Activated CD8-positive, alpha-beta memory T cell treated with anti-CD3 and anti-CD28 coated beads for 4 hours (primary cell): ENCODE results near the gene C19orf53.

ENCODE experiments used
- DNase-seq, 2 donors: peaks; one replicate each; pipeline ENCODE4 v3.0.0-alpha.2; 2020; ENCODE audit warnings: low read depth in 2 of 2

Gene C19orf53

GRCh38 chr19:13795595-13796300 lies 21.5 kb downstream of the C19orf53 start:
- no peak for DNase-seq

- DNase-seq, result no peak
Measured at GRCh38 chr19:13796301-13797057, 22.2 kb downstream of the C19orf53 start.

DNA sequence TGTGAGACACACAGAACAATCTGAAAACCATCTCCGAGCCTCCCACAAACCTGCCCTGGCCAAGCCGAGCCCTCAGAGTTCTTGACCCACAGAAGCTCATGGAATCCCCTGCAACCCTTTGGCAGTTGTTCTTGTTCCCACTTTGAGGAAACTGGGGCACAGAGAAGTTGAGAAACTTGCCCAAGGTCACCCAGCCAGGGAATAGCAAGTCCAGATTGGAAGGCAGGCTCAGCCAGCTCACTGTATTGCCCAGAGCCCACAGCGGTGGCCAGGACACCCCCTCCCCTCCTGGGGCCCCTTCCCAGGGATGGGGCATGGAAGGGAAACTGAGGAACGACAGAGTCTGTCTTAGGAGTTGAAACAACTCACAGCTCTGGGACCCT lies 22.8 kb downstream of the C19orf53 start:
- no peak for DNase-seq

DNA sequence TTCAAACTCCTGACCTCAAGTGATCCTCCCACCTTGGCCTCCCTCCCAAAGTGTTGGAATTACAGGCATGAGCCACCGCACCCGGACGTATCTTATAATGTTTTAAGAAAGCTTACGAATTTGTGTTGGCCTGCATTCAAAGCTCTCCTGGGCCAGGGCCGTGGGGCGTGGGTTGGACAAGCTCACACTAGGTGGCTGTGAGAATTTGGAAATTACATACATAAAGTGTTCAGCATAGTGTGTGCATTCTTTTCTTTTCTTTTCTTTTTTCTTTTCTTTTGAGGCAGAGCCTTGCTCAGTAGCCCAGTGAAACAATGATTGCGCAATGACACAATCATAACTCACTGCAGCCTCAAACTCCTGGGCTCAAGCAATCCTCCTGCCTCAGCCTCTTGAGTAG lies 23.6 kb downstream of the C19orf53 start:
- DNase-seq, result no peak

- DNase-seq, result no peak
Measured at GRCh38 chr19:13799669-13800068, 25.4 kb downstream of the C19orf53 start.

DNA sequence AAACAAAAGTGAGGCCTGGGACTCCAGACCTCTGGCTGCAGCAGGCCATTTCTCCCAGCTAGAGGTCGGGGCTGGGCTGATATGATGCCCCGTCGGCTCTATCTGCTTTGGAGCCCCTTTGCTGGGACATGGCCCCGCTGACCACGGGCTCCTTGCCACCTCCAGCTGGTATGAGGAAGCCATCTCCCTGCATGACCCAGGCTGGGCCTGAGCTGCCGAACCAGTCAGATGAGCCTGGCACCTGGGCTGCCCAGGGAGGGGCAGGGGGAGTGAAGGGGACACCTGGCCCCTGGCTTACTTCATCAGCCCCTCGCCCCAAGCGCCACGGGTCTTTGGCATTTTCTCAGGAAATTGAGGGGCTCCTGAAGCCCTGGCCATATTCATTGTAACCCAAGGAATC lies 28.8 kb downstream of the C19orf53 start:
- DNase-seq, result no peak

DNA sequence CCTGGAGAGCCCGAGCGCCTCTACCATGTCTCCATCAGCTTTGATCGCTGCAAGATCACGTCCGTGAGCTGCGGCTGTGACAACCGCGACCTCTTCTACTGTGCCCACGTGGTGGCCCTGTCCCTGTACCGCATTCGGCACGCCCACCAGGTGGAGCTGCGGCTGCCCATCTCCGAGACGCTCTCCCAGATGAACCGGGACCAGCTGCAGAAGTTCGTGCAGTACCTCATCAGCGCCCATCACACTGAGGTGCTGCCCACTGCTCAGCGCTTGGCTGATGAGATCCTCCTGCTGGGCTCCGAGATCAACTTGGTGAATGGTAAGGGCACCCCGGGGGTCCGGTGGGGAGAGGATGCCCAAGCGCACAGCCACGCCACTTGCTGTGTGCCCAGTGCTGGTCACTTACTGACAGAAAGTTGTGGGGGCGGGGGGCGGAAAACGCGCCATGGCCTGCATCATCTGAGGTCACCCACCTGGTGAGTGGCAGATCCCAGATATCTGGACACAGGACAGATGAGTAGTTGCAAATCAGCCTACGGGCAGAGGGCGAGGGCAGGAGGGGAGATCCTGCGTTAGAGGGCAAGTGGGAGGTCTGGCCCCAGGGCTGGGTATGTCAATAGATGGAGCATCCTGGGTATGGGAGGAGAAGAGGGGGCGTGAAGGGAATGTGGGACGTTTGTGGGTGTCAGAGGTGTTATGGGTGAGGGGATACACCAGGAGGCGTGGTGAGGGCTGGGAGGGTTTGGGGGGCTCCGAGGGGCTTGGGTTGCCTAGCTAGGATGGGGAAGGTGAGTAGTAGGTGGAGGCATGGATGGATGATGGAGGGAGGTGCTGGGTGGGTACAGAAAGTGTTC lies 30.8 kb downstream of the C19orf53 start:
- DNase-seq, result no peak

DNA sequence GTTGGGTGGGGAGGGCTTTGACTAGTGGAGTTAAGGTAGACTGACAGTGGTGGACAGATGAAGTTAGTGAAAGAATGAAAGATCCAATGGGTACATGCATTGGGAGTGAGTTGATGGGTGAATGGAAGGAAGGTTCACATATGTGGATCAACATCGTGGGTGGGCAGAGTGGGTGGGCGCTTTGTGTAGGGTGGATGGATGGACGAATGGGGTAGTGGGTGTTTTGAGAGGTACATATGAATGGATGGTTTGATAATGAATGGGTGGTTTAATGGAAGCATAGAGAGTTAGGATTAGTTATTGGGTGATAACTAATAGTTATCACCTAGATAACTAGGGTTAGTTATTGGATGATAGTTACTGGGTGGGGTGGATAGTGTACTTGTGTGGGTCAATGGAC lies 32.5 kb downstream of the C19orf53 start:
- DNase-seq, result no peak

DNA sequence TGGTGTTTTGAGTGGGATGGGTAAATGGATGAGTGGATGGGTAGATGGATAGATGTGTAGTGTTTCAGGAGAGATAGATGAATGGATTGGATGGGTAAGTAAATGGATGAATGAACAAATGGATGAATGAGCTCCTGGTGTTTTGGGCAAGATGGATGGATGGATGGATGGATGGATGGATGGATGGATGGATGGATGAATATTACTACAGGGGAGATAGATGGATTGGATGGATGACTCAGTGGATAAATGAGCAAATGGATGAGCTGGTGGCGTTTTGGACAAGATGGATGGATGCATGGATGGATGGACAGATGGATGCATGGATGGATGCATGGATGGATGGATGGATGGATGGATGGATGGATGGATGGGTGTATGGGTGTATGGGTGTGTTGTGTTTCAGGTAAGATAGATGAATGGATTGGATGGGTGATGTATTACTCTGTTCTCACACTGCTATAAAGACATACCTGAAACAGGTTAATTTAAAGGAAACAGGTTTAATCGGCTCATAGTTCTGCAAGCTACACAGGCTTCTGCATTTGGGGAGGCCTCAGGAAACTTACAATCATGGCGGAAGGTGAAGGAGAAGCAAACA lies 33.3 kb downstream of the C19orf53 start:
- DNase-seq, result no peak

DNA sequence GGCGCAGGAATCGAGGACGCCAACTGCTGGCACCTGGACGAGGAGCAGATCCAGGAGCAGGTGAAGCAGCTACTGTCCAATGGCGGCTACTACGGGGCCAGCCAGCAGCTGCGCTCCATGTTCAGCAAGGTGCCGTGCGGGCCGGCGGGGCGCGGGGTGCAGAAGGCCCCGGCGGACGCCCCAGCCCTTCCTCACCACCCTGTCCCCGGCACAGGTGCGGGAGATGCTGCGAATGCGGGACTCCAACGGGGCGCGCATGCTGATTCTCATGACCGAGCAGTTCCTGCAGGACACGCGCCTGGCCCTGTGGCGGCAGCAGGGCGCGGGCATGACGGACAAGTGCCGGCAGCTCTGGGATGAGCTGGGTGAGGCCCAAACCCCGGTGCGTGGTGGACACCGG lies 34.6 kb downstream of the C19orf53 start:
- no peak for DNase-seq

DNA sequence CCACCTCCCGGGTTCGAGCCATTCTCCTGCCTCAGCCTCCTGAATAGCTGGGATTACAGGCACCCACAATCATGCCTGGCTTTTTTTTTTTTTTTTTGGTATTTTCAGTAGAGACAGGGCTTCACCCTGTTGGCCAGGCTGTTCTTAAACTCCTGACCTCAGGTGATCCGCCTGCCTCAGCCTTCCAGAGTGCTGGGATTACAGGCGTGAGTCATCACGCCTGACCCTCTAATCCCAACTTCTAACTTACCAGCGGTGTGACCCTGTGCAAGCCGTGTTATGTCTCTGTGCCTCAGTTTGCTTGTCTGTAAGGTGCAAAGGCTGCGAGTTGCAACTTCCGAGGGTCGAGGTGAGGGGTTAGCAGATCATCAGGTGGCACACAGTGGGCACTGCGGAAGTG lies 38.3 kb downstream of the C19orf53 start:
- DNase-seq, result no peak

DNA sequence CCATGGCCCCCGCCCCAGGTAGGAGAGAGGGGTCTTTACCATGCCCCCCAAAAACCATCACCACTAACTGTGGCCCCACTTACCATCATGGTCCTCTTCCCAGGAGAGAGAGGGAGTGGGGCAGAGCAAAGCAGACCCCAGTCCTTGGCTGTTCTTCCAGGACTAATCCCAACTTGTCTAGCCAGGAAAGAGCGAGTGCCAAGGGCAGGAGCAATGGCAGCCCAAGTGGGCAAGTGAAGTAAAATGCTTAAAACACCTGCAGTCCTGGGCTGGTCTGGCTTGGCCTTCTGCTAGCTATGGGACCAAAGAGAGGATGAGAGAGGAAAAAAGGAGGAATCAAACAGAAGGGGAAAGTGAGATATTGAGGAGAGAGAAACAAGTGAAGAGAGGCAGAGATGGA lies 38.9 kb downstream of the C19orf53 start:
- DNase-seq, result no peak

DNA sequence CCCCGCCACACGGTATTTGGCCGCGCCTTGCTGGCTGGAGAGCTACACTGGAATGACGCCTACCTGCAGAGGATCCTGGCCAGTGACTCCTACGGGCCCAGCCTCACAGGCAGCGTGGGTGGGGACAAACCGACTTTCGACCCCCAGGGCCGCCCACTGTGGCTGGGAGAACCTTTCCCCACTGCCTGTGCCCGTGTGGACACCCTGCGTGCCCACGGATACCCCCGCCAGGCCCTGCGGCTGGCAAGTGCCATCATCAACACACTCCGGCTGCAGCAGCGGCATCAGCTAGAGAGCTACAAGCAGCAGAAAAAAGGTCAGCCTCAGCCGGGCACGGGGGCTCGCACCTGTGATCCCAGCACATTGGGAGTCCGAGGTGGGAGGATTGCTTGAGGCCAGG lies 40.3 kb downstream of the C19orf53 start:
- DNase-seq, result no peak

DNA sequence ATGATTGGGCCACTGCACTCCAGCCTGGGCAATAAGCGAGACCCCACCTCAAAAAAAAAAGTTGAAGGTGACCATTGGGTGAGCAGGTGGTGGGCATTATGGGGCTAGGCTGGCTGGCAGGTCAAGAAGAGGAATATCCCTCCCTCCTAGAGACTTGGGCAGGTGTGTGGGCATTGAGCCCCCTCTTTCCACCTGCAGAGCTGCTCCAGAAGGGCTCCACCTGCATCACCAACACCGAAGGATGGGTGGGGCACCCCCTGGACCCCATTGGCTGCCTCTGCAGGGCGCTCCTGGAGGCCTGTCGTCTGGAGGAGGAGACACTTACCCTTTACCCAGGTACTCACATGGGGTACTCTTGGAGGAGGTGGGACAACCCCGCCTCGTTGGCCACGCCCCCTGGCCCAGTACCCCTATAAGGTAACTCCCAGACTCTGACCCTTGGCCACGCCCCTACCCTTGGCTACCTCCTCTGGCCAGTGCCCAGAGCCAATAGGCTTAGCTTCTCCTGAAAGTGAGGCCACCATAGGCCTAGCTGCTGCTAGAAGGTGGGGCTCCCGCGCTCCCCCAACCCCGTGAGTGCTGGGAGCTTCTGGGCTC lies 42.9 kb downstream of the C19orf53 start:
- no peak for DNase-seq

DNA sequence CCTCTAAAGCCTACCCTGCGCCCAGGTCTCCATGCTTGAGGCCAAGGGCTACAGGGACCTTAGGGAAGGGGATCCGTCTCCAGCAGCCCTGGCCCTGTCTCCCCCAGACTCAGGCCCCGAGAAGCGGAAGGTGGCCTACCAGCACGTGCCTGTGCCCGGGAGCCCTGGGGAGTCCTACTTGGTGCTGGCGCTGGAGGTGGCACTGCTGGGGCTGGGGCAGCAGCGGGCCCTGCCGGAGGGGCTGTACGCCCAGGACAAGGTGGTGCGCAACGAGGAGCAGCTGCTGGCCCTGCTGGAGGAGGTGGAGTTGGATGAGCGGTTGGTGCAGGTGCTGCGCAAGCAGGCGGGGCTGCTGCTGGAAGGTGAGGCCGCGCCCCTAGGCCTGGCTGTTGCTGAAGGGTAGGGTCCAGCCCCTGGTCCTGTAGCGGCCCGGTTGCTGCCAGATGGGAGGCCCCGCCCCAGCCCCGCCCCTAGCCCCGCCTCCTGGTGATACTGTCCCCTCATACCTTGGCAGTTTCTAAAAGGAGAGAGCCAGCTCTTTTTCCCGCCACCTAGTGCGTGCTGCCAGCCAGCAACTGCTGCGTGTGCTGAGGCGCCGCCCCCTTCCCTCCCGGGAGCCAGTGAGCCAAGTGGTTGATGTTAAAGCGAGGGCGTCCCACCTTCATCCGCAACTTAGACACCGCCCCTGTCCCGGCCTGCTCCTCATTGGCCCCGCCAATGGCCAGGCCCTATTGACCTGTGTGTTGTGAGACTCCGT lies 43.5 kb downstream of the C19orf53 start:
- no peak for DNase-seq

- DNase-seq, result no peak
Measured at GRCh38 chr19:13819238-13819637, 45.0 kb downstream of the C19orf53 start.

DNA sequence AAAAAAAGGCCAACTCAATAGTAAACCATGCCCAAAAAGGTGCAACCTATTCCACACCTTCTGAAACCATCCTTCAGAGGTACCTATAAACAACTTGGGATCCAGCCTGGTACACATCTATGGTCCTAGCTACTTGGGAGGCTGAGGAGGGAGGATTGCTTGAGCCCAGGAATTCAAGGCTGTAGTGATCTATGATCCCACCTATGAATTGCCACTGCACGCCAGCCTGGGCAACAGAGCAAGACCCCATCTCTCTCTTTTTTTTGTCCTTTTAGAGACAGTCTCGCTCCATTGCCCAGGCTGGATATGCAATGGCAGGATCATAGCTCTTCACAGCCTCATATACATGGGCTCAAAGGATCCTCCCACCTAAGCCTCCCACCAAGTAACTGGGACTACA lies 47.0 kb downstream of the C19orf53 start:
- DNase-seq, result no peak

DNA sequence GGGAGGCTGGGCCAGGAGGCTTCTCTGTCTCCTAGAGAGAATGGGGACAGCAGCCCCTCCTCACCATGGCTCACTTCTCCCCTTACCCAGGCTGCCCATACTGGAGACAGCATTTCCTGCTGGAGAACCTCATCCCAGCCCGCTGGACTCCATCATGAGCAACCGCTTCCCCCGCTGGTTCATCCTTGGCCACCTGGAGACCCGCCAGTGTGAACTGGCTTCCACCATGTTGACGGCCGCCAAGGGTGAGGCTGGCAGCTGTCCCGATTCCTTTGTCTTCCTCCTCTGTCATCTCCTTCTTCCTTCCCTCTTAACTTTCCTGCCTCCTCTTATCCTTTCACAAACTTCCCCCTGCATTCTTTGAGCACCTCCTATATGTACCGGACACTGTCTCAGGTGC lies 49.0 kb downstream of the C19orf53 start:
- DNase-seq, result no peak

DNA sequence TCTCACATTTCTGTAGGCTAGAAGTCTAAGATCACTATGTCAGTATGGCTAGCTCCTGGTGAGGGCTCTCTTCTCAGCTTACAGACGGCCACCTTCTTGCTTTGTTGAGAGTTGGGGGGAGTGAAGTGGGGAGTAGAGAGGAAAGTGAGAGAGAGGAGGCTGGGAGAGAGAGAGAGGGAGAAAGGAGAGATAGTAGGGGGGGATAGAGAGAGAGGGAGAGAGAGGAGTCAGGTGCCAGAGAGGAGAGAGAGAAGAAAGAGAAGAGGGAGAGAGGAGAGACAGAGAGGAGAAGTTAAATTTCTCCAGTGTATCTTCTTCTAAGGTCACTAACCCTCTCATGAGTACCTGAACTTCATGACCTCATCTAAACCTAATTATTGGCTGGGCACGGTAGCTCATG lies 49.6 kb downstream of the C19orf53 start:
- DNase-seq, result no peak

GRCh38 chr19:13824703-13825102 lies 50.4 kb downstream of the C19orf53 start:
- DNase-seq, result no peak
